Brain microvascular endothelial cell (primary cell): ENCODE measurements around the gene RAB4B.
A peak's percentile ranks its signal among the peaks of the same experiment; 100 is the strongest.
"Not testable (repeated sequence)": the region's sequence is repeated elsewhere in the genome, so short reads cannot be mapped to it uniquely, and the experiment has no call there.

Experiments
- DNase-seq: peaks from one replicate; pipeline ENCODE4 v3.0.0-alpha.2; 2020
- H3K27ac ChIP-seq: fragments of 250-450 bp; sonication (Bioruptor Pico); 2 replicates; pipeline ENCODE4 v1.5.1; 2020; ENCODE audit warnings: mild to moderate bottlenecking, moderate library complexity
- H3K27me3 ChIP-seq: fragments of 250-450 bp; sonication (Bioruptor Pico); replicated peaks from 2 replicates; pipeline ENCODE4 v1.5.1; 2020; ENCODE audit warnings: mild to moderate bottlenecking
- H3K36me3 ChIP-seq: fragments of 250-450 bp; sonication (Bioruptor Pico); replicated peaks from 2 replicates; pipeline ENCODE4 v1.5.1; 2020; ENCODE audit warnings: mild to moderate bottlenecking
- H3K4me3 ChIP-seq: 2 replicates; pipeline ENCODE4 v1.5.1; 2011; ENCODE audit warnings: low read depth, mild to moderate bottlenecking, control low read depth, low read length, moderate library complexity
- CTCF ChIP-seq: IDR thresholded peaks from 2 replicates; pipeline ENCODE4 v1.5.1; 2011; ENCODE audit warnings: low read depth, mild to moderate bottlenecking, moderate library complexity, low read length, control low read depth, inconsistent platforms; ENCODE audit errors: missing control alignments
- in situ Hi-C: cut with HindIII; loops from 2 replicates; pipeline ENCODE4 v1.10.0; 2017; ENCODE audit warnings: low sequenced_read_pairs, low pct_ligation_motif_present

Gene RAB4B

GRCh38 chr19:40777937-40778705, at the start of gene RAB4B:
RAB4B (plus strand) TSS chr19:40778247; CDS start chr19:40778376, 129 bp downstream.
- Histone ChIP-seq H3K36me3 (no peaks in the 10 kb centered on the region), H3K27ac (peak within 1 kb of the TSS; percentile 90), H3K4me3 (peak within 1 kb of the TSS; percentile 72), H3K27me3 (no peaks in the 10 kb centered on the region)
- peak; percentile 99 for DNase-seq
- TF ChIP-seq CTCF: no peak
- in situ Hi-C loops: no loop called here

- in situ Hi-C loops, H3K27me3 ChIP-seq, H3K27ac ChIP-seq, DNase-seq, H3K4me3 ChIP-seq: not testable (repeated sequence)
- peaks cover 64% of the 10 kb centered on the region for H3K36me3 ChIP-seq
Observed at GRCh38 chr19:40730065-40730464, 48.0 kb upstream of the RAB4B start.

GRCh38 chr19:40732304-40732703, 45.7 kb upstream of the RAB4B start:
- H3K27me3 ChIP-seq, DNase-seq, in situ Hi-C loops, H3K4me3 ChIP-seq, H3K27ac ChIP-seq: not testable (repeated sequence)
- H3K36me3 ChIP-seq: peaks cover 68% of the 10 kb centered on the region

- Histone ChIP-seq H3K27me3 (no peaks in the 10 kb centered on the region), H3K4me3 (no peak overlapping the region), H3K27ac (no peak overlapping the region), H3K36me3 (peaks cover 62% of the 10 kb centered on the region)
- in situ Hi-C loops: no loop called here
- no peak for DNase-seq
- no peak for TF ChIP-seq CTCF
Observed at GRCh38 chr19:40733149-40733548, 44.9 kb upstream of the RAB4B start.

GRCh38 chr19:40735013-40735771, 42.9 kb upstream of the RAB4B start:
- H3K27ac ChIP-seq: no peak overlapping the region
- DNase-seq: no peak
- no peak for TF ChIP-seq CTCF
- peaks cover 55% of the 10 kb centered on the region for H3K36me3 ChIP-seq
- no peak overlapping the region for H3K4me3 ChIP-seq
- in situ Hi-C loops: no loop called here
- no peaks in the 10 kb centered on the region for H3K27me3 ChIP-seq

GRCh38 chr19:40736661-40737060, 41.4 kb upstream of the RAB4B start:
- TF ChIP-seq CTCF: no peak
- H3K36me3 ChIP-seq: peaks cover 55% of the 10 kb centered on the region

More at GRCh38 chr19:40736661-40737060, 41.4 kb upstream of the RAB4B start:
- no peaks in the 10 kb centered on the region for H3K27me3 ChIP-seq
- no peak overlapping the region for H3K4me3 ChIP-seq
- H3K27ac ChIP-seq: no peak overlapping the region
- in situ Hi-C loops: no loop called here
- DNase-seq: no peak
